ENCODE measurements around the gene HHLA2.
"Not testable (repeated sequence)": the region's sequence is repeated elsewhere in the genome, so short reads cannot be mapped to it uniquely, and the experiment has no call there.

HHLA2 gene, protein sequence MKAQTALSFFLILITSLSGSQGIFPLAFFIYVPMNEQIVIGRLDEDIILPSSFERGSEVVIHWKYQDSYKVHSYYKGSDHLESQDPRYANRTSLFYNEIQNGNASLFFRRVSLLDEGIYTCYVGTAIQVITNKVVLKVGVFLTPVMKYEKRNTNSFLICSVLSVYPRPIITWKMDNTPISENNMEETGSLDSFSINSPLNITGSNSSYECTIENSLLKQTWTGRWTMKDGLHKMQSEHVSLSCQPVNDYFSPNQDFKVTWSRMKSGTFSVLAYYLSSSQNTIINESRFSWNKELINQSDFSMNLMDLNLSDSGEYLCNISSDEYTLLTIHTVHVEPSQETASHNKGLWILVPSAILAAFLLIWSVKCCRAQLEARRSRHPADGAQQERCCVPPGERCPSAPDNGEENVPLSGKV

GRCh38 chr3:108296239-108296638, at the start of gene HHLA2:
TSS of gene HHLA2 (plus strand) at chr3:108296548. CDS start at chr3:108351814, 55,266 bp downstream.
- no peak for DNase-seq (ENCODE audit: low read depth in 3 of 3)

- no peak for DNase-seq (ENCODE audit: low read depth in 3 of 3)
These were observed 45.7 kb upstream of the HHLA2 start for GRCh38 chr3:108250626-108251025.

- no peak for DNase-seq (ENCODE audit: low read depth in 3 of 3)
These were observed 45.1 kb upstream of the HHLA2 start for GRCh38 chr3:108251265-108251664.

GRCh38 chr3:108251844-108252243, 44.5 kb upstream of the HHLA2 start:
- no peak for DNase-seq (ENCODE audit: low read depth in 3 of 3)

- no peak for DNase-seq (ENCODE audit: low read depth in 3 of 3)
These were observed 41.2 kb upstream of the HHLA2 start for GRCh38 chr3:108255131-108255530.

DNA sequence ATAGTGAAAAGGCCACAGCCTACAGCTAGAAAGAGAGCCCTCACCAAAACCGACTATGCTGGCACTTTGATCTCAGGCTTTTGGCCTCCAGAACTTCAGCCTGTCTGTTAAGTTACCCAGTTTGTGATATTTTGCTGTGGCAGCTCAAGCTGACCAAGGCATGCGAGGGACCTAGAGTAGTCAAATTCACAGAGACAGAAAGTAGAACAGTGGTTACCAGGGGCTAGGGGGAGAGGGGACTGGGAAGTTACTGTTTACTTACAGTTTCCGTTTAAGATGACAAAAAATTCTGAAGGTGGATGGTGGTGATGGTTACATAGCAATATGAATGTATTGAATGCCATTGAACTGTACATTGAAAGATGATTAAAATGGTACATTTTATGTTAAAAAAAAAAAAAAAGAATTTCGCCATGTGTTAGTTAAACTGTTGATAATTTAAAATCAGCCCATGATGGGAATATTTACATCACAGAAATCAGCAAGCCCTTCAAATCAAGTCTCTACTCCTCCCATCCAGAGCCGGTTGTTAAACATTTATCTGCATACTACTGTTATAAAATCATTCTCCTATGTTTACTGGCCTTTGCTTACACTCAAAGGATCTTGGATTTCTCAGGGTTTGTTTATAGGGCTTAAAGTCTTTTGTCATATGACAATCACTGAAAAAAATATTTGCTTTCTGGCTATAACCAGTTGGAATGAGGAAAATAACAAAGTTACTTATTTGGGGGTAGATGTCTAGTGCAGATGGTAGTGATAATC, 31.6 kb upstream of the HHLA2 start:
- DNase-seq (ENCODE audit: low read depth in 3 of 3), result not testable (repeated sequence)

DNA sequence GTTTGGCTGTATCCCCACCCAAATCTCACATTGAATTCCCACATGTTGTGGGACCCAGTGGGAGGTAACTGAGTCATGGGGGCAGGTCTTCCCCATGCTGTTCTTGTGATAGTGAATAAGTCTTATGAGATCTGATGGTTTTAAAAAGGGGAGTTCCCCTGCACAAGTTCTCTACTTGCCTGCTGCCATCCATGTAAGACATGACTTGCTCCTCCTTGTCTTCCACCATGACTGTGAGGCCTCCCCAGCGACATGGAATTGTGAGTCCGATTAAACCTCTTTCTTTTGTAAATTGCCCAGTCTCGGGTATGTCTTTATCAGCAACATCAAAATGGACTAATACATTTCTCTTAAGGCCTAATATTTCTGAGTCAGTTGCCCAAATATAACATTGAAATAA, 28.1 kb upstream of the HHLA2 start:
- DNase-seq (ENCODE audit: low read depth in 3 of 3), result not testable (repeated sequence)

DNA sequence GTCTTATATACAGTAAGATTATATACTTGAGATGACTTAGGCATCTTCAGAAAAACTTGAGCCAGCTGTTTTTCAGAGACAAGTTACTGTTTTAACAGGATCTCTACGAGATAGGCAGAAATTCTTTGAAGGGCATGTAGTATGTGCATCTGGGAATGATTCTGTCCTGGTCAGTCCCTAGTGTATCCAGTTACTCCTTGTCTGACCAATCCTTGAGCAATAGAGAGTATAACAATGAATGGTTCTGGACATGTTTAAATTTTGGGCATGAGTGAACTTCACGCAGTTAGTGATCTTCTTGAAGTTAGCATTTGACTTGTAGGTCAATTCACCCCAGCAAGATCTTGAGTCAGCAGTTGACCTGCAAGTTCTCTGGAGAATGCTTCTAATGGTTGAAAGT, 24.7 kb upstream of the HHLA2 start:
- no peak for DNase-seq (ENCODE audit: low read depth in 3 of 3)

DNA sequence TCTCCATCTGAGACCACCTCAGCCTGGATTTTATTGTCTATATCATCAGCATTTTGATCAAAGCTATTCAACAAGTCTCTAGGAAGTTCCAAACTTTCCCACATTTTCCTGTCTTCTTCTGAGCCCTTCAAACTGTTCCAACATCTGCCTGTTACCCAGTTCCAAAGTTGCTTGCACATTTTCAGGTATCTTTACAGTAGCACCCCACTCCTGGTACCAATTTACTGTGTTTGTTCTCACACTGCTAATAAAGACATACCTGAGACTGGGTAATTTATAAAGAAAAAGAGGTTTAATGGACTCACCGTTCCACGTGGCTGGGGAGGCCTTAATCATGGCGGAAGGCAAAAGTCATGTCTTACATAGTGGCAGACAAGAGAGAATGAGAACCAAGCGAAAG, 17.3 kb upstream of the HHLA2 start:
- not testable (repeated sequence) for DNase-seq (ENCODE audit: low read depth in 3 of 3)

DNA sequence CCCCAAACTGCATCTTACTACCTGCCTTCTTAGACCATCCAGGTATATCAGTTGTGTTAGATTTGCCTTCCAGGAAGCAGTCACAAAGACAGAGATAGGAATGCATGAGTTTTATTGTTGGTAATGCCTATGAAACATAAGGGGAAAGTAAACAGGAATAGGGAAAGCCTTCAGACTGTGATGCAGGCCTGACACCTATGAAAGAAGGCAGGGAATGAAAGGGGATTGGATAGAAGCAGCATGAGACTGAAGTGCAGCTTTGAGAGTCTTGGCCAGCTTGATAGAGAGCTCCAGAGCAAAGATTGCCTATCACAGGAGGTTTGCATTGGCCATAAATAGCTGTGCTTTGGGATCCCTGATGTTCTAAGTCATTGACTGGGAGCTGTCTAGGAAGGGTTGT, 15.9 kb upstream of the HHLA2 start:
- DNase-seq (ENCODE audit: low read depth in 3 of 3), result no peak

DNA sequence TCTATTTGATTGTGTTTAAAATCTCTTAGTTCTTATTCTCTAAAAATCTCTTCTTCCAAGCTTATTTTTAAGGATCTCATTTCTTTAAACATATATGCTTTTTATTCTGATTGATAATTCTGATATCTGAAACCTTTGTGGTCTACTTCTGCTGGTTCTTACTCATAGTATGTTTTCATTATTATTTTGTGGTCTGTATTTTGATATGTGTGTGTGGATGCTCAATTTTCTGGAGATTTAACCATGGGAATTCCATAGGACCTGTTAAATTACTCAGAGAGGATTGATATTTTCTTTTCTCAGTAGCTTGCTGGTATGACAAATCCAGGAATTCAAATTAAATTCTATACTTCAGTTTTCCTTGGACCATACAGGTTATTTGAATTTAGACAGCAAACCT, 14.7 kb upstream of the HHLA2 start:
- DNase-seq (ENCODE audit: low read depth in 3 of 3), result no peak

GRCh38 chr3:108283006-108283405, 13.3 kb upstream of the HHLA2 start:
- DNase-seq (ENCODE audit: low read depth in 3 of 3), result no peak

- no peak for DNase-seq (ENCODE audit: low read depth in 3 of 3)
These were observed 12.4 kb upstream of the HHLA2 start for GRCh38 chr3:108283989-108284388.

DNA sequence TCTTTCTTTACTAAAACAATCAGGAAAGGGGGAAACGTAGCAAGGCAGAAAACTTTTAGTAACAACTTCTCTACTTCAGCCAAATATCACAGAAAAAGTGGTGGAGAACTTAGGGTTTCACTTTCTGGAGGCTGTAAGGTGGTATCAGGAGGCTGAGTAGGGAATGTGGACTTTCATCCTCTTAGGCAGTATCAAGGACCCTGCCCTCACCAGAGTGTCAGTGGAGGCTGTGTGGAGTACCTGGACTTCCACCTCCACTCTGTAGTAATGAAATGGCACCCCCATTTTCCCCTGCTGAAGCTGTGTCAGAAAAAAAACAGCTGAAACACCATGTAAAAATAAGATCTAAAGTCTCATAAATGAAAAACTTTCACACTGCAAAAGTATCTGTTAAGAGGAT, 11.2 kb upstream of the HHLA2 start:
- no peak for DNase-seq (ENCODE audit: low read depth in 3 of 3)

DNA sequence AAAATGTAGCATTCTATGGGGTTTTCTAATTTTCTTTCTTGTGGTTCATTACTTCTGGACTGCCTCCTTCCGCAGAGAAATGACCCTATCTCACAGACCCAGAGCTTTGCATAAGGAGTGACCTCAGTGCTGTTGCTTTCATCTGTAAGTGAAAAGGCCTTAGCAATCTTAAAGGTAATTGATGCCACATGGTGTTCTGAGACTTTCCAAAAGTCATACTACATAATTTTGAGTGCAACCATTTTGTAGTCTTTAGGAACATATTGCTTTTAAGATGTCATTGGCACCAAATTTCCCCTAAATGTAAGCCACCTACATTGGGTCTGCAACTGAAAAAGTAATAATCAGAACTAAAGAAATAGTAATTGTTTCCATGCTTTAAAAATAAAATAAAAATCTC, 9.2 kb upstream of the HHLA2 start:
- DNase-seq (ENCODE audit: low read depth in 3 of 3), result no peak

- DNase-seq (ENCODE audit: low read depth in 3 of 3), result not testable (repeated sequence)
These were observed 8.2 kb upstream of the HHLA2 start for GRCh38 chr3:108288193-108288592.

GRCh38 chr3:108289159-108289558, 7.2 kb upstream of the HHLA2 start:
- DNase-seq (ENCODE audit: low read depth in 3 of 3), result no peak

- DNase-seq (ENCODE audit: low read depth in 3 of 3), result no peak
These were observed 3.9 kb upstream of the HHLA2 start for GRCh38 chr3:108292450-108292849.

DNA sequence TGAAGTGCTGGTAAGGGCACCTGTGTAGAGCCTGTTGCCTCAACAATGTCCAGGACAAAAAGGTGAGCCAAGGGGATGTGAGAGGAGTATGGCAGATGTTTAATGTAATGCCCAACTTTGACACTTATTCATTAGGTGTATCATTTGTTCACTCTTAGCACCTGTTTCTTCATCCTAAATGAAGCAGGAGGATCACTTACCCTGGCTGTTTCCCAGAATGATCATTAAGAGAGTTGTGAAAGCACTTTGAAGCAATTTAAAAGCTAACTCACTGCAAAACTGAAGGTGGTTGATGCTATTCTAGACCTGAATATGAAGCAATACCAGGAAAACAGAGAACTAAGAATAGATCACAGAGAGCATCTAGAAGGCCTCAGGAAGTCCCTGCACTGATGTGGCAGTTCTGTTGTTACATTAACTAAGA, 3.4 kb upstream of the HHLA2 start:
- DNase-seq (ENCODE audit: low read depth in 3 of 3), result no peak

DNA sequence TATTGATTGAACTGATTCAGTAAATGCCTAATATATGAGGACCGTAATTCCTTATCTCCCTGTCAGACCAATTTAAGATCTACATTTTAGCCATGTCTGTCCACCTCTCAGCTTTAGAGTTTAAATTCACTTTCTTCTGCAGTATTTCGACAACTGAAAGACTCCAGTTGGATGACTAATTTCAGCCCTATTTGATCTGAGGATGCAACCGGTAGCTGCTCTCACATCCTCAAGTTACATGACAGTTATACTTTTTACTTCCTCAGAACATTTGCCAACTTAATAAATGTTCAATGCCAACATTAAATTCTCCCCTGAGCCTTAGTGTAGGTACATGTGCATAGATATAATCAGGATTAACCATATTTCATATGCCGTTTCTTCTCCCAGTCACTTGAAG, 2.5 kb upstream of the HHLA2 start:
- no peak for DNase-seq (ENCODE audit: low read depth in 3 of 3)

DNA sequence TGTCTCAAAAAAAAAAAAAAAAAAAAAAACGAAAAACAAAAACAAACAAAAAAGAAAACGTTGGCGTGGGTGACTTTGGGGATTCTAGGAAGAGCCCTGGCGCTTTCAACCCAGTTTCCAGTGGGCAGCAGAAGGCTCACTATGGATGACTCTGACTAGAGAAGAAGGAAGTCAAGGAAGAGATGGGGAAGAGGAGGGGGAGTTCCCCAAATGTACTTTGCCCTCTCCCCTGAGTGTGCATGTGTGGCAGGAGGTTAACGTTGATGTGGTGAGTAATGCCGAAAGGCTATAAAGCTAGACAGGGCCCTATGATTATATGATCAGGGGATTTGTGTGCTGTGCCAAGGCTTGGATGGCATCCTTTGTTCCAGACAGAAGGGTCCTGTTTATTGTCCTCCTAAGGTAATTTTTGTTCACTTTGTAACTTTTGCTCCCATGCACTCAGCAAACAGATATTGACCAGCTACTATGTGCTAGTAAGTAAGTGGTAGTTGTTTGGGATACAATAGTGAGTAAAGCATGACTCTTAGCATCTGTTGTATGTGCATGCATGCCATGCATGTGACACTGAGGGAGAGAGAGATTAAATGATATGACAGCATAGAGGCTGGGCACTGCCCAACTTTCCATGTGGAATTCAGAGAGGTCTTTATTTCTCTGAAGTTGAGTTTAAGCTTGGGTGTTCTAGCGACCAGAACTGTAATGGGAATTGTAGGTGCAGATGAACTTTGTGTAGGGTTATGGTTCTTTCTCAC, 750 bp upstream of the HHLA2 start:
- DNase-seq (ENCODE audit: low read depth in 3 of 3), result no peak

- no peak for DNase-seq (ENCODE audit: low read depth in 3 of 3)
These were observed 1.3 kb downstream of the HHLA2 start for GRCh38 chr3:108297647-108298046.

All from stimulated activated CD4-positive, alpha-beta T cell treated with anti-CD3 and anti-CD28 coated beads, TNF-alpha, amount 100 ng/mL, for 4 hours (primary cell).